Measurements from ENCODE around the gene ERBB3.
A peak's percentile ranks its signal among the peaks of the same experiment; 100 is the strongest.

Gene ERBB3

DNA sequence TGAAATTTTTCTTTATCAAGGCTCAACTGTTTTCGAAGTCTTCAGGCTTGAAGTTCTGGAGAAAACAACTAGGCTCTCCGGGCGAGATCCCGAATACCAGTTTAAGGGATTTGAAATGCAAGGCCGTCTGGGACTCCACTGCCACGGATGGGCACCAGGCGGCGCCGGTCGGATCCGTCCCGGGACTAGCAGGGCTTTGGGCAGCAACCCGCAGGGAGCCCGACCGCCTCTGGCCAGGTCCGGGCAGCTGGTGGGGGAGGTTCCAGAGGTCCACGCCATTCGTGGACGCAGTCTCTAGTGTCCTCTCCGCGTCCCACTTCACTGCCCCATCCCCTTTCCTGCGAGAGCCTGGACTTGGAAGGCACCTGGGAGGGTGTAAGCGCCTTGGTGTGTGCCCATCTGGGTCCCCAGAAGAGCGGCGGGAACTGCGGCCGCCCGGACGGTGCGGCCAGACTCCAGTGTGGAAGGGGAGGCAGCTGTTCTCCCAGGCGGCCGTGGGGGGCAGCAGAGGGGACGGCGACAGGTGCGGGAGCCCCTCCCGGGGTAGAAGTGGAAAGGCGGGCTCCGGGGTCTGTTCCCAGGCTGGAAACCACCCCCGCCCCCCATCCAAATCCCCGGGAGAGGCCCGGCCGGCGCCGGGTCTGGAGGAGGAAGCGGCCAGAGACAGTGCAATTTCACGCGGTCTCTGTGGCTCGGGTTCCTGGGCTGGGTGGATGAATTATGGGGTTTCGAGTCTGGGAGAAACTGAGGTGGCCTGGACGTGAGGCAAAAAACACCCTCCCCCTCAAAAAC, 838 bp upstream of the ERBB3 start:
- peak; percentile 89 for DNase-seq (ENCODE audit: low spot score)

DNA sequence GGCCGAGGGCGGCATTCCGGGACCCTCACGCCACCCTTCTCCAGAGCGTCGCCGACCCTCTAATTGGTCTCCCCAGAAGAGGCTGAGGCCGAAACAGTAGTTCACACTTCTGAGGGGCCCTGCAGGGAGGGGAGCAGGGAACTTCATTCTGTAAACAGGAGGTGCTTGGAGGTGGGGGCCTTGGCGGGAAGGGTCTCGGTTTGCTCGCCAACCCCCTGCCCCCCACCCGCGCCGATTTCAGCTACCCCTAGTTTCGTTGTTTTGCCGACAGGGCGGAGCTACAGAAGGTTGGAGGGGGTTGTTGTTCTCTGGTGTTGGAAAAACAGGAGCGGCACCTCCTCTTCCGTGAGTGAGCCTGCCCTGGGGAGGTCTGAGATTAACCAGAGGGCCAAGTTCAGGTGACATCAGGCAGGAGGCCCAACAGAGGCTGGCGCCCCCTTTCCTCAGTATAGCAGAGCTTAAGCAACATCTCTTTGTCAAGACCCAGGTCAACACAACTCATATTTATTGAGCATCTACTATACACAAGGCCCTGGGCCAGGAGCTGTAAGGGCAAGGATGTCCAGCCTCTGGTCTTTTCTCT, 682 bp downstream of the ERBB3 start:
- no peak for DNase-seq (ENCODE audit: low spot score)

DNA sequence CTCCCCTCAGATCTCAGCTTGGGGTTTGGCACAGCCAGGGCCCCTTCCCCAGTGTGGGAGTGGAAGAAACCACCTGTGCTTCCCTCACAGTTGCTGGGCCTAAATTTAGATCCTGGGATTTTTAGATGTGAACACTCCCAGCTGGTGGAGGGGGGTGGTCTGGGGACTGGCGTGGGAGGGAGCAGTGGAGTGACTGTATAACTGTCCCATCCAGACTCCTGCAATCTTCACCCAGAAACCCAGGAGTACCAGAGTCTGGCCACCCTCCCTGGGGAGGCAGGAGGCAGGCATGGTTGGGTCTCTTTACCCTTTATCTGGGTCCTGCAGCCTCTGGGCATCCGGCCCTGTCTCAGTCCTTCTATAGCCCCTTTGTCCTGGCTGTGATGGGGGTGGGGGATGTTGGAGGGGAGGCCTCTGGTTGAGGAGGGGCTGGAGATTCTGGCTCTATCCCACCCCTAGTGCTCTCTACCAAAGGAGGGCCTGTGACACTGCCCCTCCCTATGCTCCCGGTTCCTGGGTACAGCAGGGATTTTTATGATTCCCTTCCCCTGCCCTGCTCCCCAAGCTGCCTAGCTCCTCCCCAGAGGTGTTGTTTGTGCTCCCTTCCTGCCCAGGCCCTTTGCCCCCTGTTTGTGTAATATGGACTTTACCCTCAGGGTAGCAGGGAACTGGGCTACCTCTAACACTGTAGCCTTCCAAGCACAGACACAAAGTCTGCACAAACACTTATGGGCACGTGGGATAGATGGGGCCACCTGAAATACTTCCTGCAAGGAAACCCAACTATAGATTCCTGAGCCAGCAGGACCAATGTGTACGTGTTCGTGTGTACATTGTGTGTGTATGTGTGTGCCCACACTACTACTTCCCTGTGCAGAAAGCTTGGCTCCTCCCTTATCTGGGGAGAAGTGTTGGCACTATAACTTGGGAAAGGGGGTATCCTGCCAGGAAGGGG, 1.7 kb downstream of the ERBB3 start:
- DNase-seq (ENCODE audit: low spot score) = no peak

DNA sequence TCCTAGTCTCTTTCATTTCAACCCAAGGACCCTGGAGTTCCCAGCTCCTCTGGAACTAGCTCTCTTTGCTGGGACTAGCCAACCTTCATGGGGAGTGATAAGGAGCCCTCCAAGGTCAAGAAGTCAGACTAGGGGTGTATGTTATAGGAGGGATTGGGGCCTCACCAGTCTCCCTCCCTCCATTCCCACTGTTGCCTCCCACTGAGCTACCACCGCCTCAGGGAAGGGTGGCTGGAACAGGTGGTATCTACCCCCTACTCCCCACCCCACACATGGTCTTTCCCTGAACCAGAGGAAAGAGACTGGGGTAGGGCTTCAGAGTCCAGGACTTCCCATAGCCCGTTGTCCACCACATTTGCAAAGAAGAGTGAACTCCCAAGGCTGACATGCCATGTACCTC, 2.4 kb downstream of the ERBB3 start:
- DNase-seq (ENCODE audit: low spot score) = no peak

DNA sequence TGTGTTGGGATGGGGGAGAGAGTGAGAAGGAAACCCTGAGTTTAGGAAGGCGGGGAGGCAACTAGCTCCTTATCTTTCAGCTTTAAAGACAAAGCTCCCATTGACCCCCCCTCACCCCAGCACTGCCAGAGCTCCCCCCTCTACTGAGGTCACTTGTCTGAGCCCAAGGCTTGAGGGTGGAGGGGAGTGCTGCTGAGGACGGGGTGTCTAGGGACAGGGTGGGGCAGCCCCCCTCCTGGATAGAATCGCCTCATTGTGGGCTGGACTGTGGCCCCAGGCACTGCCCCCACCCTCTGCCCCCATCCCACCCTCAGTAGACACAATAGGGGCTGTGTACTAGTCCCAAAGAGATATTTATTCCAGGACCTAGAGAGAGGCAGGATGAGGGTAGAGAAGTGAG, 3.0 kb downstream of the ERBB3 start:
- DNase-seq (ENCODE audit: low spot score) = no peak

DNA sequence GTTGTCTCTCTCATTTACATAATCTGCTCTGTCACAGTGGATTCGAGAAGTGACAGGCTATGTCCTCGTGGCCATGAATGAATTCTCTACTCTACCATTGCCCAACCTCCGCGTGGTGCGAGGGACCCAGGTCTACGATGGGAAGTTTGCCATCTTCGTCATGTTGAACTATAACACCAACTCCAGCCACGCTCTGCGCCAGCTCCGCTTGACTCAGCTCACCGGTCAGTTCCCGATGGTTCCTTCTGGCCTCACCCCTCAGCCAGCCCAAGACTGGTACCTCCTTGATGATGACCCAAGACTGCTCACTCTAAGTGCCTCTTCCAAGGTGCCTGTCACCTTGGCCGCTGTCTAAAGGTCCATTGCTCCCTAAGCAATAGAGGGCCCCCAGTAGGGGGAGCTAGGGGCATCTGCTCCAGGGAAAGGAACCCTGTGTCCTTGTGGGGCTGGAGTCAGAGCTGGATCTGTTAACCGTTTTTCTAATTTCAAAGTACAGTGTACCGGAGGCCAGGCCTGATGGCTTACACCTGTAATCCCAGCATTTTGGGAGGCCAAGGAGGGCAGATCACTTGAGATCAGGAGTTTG, 5.1 kb downstream of the ERBB3 start:
- no peak for DNase-seq (ENCODE audit: low spot score)

DNA sequence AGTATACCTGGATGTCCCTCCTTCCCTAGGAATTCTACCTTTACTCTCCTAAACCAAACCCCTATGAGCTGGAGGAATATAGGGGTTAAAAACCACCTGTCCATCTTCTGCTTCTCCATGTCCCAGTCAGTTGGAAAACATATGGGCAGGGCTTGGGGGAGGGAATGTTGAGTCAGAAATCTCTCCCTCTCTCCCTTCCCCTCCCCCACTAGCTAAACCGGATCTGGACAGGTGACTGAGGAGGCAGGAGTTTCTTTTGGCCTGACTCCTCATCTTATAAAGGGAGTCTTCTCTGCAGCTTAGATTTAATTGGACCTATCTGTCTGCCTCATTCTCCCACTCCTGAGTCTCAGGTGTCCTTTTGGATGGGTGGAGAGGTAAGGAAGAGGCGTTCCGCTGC, 6.1 kb downstream of the ERBB3 start:
- no peak for DNase-seq (ENCODE audit: low spot score)

DNA sequence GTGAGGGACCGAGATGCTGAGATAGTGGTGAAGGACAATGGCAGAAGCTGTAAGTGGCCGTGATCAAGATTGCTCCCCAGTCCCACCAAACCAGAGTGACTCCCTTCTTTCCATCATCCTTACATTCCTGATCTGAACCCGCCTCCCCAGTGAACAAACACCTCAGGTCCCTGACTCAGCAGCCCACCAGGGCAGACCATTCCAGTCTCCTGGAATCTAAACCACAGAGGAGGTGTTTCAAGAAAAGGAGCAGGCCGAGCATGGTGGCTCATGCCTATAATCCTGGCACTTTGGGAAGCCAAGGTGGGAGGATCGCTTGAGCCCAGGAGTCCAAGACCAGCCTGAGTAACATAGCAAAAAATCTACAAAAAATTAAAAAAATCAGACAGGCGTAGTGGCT, 6.6 kb downstream of the ERBB3 start:
- DNase-seq (ENCODE audit: low spot score) = no peak

DNA sequence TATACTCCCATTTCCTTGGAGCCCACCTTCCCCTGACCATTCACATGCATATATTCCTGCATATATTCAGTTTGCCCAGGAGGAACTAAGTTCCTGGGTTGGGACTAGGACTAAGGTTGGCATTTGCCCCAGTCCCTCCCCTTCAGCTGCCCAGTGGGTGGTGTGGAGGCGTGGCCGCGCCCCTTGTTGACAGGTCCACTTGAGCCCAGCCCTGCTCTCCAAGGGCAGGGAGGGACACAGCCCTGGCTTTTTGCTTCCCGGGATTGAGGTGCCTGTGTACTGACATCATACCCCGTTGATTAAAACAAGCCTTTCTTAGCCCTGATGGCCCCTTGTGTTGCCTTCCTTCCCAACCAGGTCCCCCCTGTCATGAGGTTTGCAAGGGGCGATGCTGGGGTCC, 7.3 kb downstream of the ERBB3 start:
- no peak for DNase-seq (ENCODE audit: low spot score)

DNA sequence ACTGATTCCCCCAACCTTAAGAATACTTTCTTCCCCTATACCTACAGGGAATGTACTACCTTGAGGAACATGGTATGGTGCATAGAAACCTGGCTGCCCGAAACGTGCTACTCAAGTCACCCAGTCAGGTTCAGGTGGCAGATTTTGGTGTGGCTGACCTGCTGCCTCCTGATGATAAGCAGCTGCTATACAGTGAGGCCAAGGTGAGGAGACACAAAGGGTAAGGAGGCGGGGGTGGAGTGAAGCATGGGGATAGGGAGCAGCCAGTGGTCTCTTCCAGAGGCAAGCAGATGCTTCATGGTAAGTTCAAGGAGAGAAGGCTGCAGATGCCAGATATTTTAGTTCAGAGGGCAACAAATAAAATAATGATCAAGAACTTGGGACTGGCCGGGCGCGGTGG, 17.8 kb downstream of the ERBB3 start:
- DNase-seq (ENCODE audit: low spot score) = no peak

DNA sequence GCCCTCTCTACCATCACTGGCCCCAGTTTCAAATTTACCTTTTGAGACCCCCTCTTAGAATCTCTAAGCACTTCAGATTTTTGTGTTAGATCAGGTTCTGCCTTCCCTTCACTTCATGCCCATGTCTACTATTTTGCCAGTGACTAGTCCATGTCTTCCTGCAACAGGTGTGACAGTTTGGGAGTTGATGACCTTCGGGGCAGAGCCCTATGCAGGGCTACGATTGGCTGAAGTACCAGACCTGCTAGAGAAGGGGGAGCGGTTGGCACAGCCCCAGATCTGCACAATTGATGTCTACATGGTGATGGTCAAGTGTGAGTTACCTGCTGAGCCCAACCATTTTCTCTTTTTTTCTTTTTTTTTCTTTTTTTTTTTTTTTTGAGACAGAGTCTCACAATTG, 18.6 kb downstream of the ERBB3 start:
- DNase-seq (ENCODE audit: low spot score) = no peak

DNA sequence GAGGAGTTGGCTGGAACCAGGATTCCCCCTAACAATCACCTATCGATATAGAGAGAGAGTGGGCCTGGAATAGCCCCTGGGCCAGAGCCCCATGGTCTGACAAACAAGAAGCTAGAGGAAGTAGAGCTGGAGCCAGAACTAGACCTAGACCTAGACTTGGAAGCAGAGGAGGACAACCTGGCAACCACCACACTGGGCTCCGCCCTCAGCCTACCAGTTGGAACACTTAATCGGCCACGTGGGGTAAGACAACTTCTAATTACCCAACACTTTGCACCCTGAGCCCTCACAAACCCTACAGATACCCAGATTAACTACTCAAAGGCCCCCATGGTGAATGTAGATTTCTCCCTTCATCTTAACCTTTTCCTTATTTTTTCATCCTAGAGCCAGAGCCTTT, 19.8 kb downstream of the ERBB3 start:
- no peak for DNase-seq (ENCODE audit: low spot score)

DNA sequence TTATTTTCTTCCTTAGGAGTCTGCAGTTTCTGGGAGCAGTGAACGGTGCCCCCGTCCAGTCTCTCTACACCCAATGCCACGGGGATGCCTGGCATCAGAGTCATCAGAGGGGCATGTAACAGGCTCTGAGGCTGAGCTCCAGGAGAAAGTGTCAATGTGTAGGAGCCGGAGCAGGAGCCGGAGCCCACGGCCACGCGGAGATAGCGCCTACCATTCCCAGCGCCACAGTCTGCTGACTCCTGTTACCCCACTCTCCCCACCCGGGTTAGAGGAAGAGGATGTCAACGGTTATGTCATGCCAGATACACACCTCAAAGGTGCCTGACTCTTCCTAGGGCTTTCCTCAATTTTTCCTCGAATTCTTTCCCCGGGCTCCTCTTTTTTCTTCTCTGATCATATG, 21.1 kb downstream of the ERBB3 start:
- DNase-seq (ENCODE audit: low spot score) = no peak

DNA sequence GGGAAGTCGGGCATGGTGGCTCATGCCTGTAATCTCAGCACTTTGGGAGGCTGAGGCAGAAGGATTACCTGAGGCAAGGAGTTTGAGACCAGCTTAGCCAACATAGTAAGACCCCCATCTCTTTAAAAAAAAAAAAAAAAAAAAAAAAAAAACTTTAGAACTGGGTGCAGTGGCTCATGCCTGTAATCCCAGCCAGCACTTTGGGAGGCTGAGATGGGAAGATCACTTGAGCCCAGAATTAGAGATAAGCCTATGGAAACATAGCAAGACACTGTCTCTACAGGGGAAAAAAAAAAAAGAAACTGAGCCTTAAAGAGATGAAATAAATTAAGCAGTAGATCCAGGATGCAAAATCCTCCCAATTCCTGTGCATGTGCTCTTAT, 22.7 kb downstream of the ERBB3 start:
- DNase-seq (ENCODE audit: low spot score) = no peak

DNA sequence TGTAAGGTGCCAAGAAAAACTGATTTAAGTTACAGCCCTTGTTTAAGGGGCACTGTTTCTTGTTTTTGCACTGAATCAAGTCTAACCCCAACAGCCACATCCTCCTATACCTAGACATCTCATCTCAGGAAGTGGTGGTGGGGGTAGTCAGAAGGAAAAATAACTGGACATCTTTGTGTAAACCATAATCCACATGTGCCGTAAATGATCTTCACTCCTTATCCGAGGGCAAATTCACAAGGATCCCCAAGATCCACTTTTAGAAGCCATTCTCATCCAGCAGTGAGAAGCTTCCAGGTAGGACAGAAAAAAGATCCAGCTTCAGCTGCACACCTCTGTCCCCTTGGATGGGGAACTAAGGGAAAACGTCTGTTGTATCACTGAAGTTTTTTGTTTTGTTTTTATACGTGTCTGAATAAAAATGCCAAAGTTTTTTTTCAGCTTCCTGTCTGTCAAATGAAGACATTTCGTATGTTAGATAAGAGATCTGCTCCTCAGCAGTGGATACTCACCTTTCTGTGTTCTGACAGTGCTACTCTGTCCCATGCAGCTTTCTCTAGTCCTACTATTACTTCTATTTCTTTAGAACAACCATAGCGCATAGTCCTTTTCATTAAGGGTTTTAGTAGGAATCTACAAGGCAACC, 23.2 kb downstream of the ERBB3 start:
- DNase-seq (ENCODE audit: low spot score) = no peak

DNA sequence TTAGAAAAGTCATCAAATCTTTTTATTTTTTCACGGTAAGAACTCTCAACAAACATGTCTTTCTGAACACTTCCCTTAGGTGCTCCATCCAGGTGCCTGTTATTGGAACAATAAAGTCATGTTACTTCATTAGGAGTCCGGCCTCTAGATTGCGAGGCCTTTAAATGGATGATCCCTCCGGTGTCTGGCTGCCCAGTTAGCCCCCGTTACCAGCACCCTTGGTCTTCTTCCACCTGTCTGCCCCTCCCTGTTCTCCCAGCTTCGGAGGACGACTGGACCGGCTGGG, 23.8 kb downstream of the ERBB3 start:
- DNase-seq (ENCODE audit: low spot score) = no peak

DNA sequence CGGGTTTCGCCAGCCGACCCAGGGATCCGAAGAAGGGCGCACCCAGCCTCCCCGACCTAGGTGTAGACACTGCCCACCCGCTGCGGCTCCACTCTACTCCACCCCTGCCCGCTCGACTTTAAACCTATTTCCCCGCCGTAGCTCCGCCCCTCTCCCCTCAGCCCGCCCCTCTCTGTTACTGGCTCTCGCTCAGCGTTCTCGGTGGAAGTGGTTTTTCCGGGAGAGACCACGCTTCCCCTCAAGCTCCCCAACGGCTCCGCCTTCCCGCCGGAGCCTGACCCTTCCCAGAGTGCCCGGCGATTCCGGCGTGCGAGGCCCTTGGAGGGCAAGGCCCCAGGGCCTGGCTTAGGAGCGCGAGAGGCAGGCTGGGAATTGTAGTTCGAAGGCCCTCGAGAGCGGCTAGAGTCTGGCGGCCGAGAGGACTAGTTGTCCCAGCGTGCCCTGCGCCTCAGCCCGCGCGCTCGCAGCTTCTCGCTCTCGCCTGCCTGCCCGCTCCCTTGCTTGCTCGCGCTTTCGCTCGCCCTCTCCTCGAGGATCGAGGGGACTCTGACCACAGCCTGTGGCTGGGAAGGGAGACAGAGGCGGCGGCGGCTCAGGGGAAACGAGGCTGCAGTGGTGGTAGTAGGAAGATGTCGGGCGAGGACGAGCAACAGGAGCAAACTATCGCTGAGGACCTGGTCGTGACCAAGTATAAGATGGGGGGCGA, 24.3 kb downstream of the ERBB3 start, which contains the start of gene PA2G4:
TSS of gene PA2G4 (plus strand) at position 451 of the 706 bp plus-strand sequence. CDS start at position 630, 179 bp downstream.
- peak; percentile 98 for DNase-seq (ENCODE audit: low spot score)

DNA sequence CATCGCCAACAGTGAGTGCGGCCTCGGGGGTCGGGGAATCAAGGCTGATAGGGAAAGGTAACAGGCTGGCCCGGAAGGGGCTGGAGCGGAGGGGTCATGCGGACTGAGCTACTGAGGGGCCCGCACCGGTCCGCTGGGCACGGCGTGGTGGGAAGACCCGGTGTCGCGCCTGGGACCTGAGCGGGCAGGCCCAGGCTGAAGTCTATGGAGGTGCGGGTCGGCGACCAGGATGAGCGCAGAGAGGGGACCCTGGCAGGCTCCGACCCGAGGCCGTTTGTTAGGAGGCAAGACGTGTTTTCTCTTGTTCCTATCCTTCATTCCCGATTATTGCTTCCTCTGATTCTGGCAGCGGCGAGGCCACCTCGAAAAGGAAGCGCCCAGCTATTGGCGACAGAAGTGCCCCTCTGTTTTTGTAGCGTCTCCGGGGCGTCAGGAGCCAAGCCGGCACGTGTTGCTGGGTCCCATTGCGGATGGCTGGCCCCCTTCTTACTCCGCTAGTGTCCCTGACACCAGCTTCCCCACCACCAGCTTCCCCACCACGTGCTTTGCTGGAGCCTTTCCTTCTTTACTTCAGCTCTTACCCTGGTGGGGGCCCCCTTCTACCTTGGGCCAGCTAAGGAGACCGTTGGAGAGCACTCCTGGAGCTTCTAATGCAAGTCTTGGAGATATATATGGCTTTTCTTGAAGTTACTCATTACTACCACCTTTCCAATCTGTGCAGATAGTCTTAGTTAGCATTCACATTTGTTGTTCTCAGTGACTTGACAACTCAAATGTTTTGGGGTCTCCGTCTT, 25.0 kb downstream of the ERBB3 start:
- DNase-seq (ENCODE audit: low spot score) = no peak

DNA sequence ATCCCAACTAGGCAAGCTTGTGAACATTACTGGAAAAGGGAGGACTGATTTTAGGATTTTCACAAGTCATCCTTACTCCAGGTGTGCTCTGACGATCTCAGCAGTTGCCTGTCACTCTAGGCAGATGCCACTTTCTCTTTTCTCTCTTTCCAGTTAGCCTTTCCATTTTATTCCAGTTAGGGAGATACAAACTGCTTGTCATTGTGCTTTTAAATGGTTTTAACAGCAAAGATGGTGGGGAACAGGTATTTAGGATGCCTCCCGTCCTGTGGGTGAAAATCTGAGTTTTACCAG, 25.6 kb downstream of the ERBB3 start:
- no peak for DNase-seq (ENCODE audit: low spot score)

DNA sequence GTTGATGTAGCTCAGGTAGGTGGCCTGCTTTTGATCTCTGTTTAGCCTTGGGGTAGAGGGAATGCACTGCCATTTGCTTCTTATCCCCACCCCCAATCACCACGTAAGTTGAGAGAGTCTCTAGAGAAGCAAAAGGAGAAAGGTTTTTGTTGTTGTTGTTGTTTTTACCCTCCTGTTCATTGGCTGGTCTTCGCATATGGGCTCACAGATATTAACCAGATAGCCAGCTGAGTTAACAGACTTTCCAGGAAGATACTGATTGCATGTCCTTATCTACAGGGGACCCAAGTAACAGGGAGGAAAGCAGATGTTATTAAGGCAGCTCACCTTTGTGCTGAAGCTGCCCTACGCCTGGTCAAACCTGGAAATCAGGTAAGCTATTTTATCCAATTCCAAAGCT, 27.3 kb downstream of the ERBB3 start:
- no peak for DNase-seq (ENCODE audit: low spot score)

DNA sequence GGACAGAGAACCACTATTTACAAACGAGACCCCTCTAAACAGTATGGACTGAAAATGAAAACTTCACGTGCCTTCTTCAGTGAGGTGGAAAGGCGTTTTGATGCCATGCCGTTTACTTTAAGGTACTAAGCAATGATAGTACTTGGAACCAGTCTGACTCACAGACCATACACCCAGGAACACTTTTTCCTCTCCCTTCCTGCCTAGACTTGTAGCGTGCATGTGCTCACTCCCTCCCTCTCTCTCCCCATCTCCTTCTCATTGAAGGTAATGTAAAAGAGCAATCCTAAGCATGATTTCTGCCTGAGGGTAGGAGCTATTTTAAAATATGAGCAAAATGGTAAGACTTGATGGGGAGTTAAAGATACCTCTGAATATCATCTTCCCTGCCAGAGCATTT, 30.6 kb downstream of the ERBB3 start:
- DNase-seq (ENCODE audit: low spot score) = no peak
